ENCODE data around the gene GAGE12F.
A peak's percentile ranks its signal among the peaks of the same experiment; 100 is the strongest.
"Not testable (repeated sequence)": the region's sequence is repeated elsewhere in the genome, so short reads cannot be mapped to it uniquely, and the experiment has no call there.

Gene GAGE12F
- total RNA-seq: 0 reads per million in 3 donors

DNA sequence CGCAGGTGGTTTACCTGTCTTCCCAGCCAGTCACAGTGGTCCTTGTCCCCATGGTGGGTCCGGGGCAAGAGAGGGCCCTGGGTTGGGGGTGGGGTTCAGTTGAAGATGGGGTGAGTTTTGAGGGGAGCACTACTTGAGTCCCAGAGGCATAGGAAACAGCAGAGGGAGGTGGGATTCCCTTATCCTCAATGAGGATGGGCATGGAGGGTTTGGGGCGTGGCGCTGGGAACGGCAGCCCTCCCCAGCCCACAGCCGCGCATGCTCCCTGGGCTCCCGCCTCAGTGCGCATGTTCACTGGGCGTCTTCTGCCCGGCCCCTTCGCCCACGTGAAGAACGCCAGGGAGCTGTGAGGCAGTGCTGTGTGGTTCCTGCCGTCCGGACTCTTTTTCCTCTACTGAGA lies at the start of gene GAGE12F:
GAGE12F (plus strand) TSS at position 301 of the 400 bp plus-strand sequence. CDS start 1,155 bp downstream, outside the sequence.
- not testable (repeated sequence) for H3K27me3 ChIP-seq (replicated peaks; ENCODE audit: control insufficient read depth, insufficient read depth, low read length, poor library complexity, severe bottlenecking); H3K36me3 ChIP-seq (ENCODE audit: control insufficient read depth, insufficient read depth, low read length); H3K4me1 ChIP-seq (ENCODE audit: control insufficient read depth, insufficient read depth, low read length, poor library complexity, severe bottlenecking); H3K4me3 ChIP-seq (ENCODE audit: insufficient read depth, low read depth, low read length, poor library complexity, severe bottlenecking); DNase-seq; H3K9me3 ChIP-seq (ENCODE audit: control insufficient read depth, low read length); H3K27ac ChIP-seq (ENCODE audit: insufficient read depth, low read length, poor library complexity, severe bottlenecking)

DNA sequence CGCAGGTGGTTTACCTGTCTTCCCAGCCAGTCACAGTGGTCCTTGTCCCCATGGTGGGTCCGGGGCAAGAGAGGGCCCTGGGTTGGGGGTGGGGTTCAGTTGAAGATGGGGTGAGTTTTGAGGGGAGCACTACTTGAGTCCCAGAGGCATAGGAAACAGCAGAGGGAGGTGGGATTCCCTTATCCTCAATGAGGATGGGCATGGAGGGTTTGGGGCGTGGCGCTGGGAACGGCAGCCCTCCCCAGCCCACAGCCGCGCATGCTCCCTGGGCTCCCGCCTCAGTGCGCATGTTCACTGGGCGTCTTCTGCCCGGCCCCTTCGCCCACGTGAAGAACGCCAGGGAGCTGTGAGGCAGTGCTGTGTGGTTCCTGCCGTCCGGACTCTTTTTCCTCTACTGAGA lies 28.8 kb upstream of the GAGE12F start, which contains the start of gene GAGE12C:
GAGE12C (plus strand) TSS at position 301 of the 400 bp plus-strand sequence. CDS start 1,155 bp downstream, outside the sequence.
- not testable (repeated sequence) for H3K4me3 ChIP-seq (ENCODE audit: insufficient read depth, low read depth, low read length, poor library complexity, severe bottlenecking); H3K27me3 ChIP-seq (replicated peaks; ENCODE audit: control insufficient read depth, insufficient read depth, low read length, poor library complexity, severe bottlenecking); H3K36me3 ChIP-seq (ENCODE audit: control insufficient read depth, insufficient read depth, low read length); H3K9me3 ChIP-seq (ENCODE audit: control insufficient read depth, low read length); DNase-seq; H3K27ac ChIP-seq (ENCODE audit: insufficient read depth, low read length, poor library complexity, severe bottlenecking); H3K4me1 ChIP-seq (ENCODE audit: control insufficient read depth, insufficient read depth, low read length, poor library complexity, severe bottlenecking)

GRCh38 chrX:49541433-49541832 lies 19.2 kb upstream of the GAGE12F start, which contains the start of gene GAGE12D:
Gene GAGE12D (plus strand): TSS chrX:49541733. CDS start chrX:49542888, 1,155 bp downstream.
- H3K27me3 ChIP-seq (replicated peaks; ENCODE audit: control insufficient read depth, insufficient read depth, low read length, poor library complexity, severe bottlenecking); H3K36me3 ChIP-seq (ENCODE audit: control insufficient read depth, insufficient read depth, low read length); H3K9me3 ChIP-seq (ENCODE audit: control insufficient read depth, low read length); H3K4me1 ChIP-seq (ENCODE audit: control insufficient read depth, insufficient read depth, low read length, poor library complexity, severe bottlenecking); H3K27ac ChIP-seq (ENCODE audit: insufficient read depth, low read length, poor library complexity, severe bottlenecking); H3K4me3 ChIP-seq (ENCODE audit: insufficient read depth, low read depth, low read length, poor library complexity, severe bottlenecking); DNase-seq: not testable (repeated sequence)

GRCh38 chrX:49550989-49551388 lies 9.7 kb upstream of the GAGE12F start, which contains the start of gene GAGE12E:
Gene GAGE12E (plus strand): TSS chrX:49551289. CDS start chrX:49552444, 1,155 bp downstream.
- DNase-seq; H3K27me3 ChIP-seq (replicated peaks; ENCODE audit: control insufficient read depth, insufficient read depth, low read length, poor library complexity, severe bottlenecking); H3K36me3 ChIP-seq (ENCODE audit: control insufficient read depth, insufficient read depth, low read length); H3K27ac ChIP-seq (ENCODE audit: insufficient read depth, low read length, poor library complexity, severe bottlenecking); H3K4me1 ChIP-seq (ENCODE audit: control insufficient read depth, insufficient read depth, low read length, poor library complexity, severe bottlenecking); H3K4me3 ChIP-seq (ENCODE audit: insufficient read depth, low read depth, low read length, poor library complexity, severe bottlenecking); H3K9me3 ChIP-seq (ENCODE audit: control insufficient read depth, low read length): not testable (repeated sequence)

GRCh38 chrX:49568728-49569127 lies 8.1 kb downstream of the GAGE12F start:
- H3K4me1 ChIP-seq (ENCODE audit: control insufficient read depth, insufficient read depth, low read length, poor library complexity, severe bottlenecking); H3K27ac ChIP-seq (ENCODE audit: insufficient read depth, low read length, poor library complexity, severe bottlenecking); H3K9me3 ChIP-seq (ENCODE audit: control insufficient read depth, low read length); H3K36me3 ChIP-seq (ENCODE audit: control insufficient read depth, insufficient read depth, low read length); H3K4me3 ChIP-seq (ENCODE audit: insufficient read depth, low read depth, low read length, poor library complexity, severe bottlenecking); DNase-seq; H3K27me3 ChIP-seq (replicated peaks; ENCODE audit: control insufficient read depth, insufficient read depth, low read length, poor library complexity, severe bottlenecking): not testable (repeated sequence)

GRCh38 chrX:49569152-49569551 lies 8.5 kb downstream of the GAGE12F start:
- not testable (repeated sequence) for H3K27ac ChIP-seq (ENCODE audit: insufficient read depth, low read length, poor library complexity, severe bottlenecking); H3K4me3 ChIP-seq (ENCODE audit: insufficient read depth, low read depth, low read length, poor library complexity, severe bottlenecking); H3K9me3 ChIP-seq (ENCODE audit: control insufficient read depth, low read length); H3K27me3 ChIP-seq (replicated peaks; ENCODE audit: control insufficient read depth, insufficient read depth, low read length, poor library complexity, severe bottlenecking); H3K36me3 ChIP-seq (ENCODE audit: control insufficient read depth, insufficient read depth, low read length); H3K4me1 ChIP-seq (ENCODE audit: control insufficient read depth, insufficient read depth, low read length, poor library complexity, severe bottlenecking); DNase-seq

GRCh38 chrX:49570100-49570499 lies 9.5 kb downstream of the GAGE12F start, which contains the start of gene GAGE12G:
Gene GAGE12G (plus strand): TSS chrX:49570400. CDS start chrX:49571555, 1,155 bp downstream.
- DNase-seq; H3K9me3 ChIP-seq (ENCODE audit: control insufficient read depth, low read length); H3K27ac ChIP-seq (ENCODE audit: insufficient read depth, low read length, poor library complexity, severe bottlenecking); H3K27me3 ChIP-seq (replicated peaks; ENCODE audit: control insufficient read depth, insufficient read depth, low read length, poor library complexity, severe bottlenecking); H3K4me3 ChIP-seq (ENCODE audit: insufficient read depth, low read depth, low read length, poor library complexity, severe bottlenecking); H3K4me1 ChIP-seq (ENCODE audit: control insufficient read depth, insufficient read depth, low read length, poor library complexity, severe bottlenecking); H3K36me3 ChIP-seq (ENCODE audit: control insufficient read depth, insufficient read depth, low read length): not testable (repeated sequence)

- not testable (repeated sequence) for H3K27ac ChIP-seq (ENCODE audit: insufficient read depth, low read length, poor library complexity, severe bottlenecking); H3K4me1 ChIP-seq (ENCODE audit: control insufficient read depth, insufficient read depth, low read length, poor library complexity, severe bottlenecking); H3K9me3 ChIP-seq (ENCODE audit: control insufficient read depth, low read length); H3K27me3 ChIP-seq (replicated peaks; ENCODE audit: control insufficient read depth, insufficient read depth, low read length, poor library complexity, severe bottlenecking); H3K36me3 ChIP-seq (ENCODE audit: control insufficient read depth, insufficient read depth, low read length); H3K4me3 ChIP-seq (ENCODE audit: insufficient read depth, low read depth, low read length, poor library complexity, severe bottlenecking); DNase-seq
Observed at GRCh38 chrX:49579649-49580048, 19.0 kb downstream of the GAGE12F start, which contains the start of gene GAGE12H. Gene GAGE12H (plus strand): TSS chrX:49579949. CDS start chrX:49581104, 1,155 bp downstream.

DNA sequence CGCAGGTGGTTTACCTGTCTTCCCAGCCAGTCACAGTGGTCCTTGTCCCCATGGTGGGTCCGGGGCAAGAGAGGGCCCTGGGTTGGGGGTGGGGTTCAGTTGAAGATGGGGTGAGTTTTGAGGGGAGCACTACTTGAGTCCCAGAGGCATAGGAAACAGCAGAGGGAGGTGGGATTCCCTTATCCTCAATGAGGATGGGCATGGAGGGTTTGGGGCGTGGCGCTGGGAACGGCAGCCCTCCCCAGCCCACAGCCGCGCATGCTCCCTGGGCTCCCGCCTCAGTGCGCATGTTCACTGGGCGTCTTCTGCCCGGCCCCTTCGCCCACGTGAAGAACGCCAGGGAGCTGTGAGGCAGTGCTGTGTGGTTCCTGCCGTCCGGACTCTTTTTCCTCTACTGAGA lies 28.6 kb downstream of the GAGE12F start, which contains the start of gene GAGE2A:
GAGE2A (plus strand) TSS at position 301 of the 400 bp plus-strand sequence. CDS start 1,155 bp downstream, outside the sequence.
- H3K4me1 ChIP-seq (ENCODE audit: control insufficient read depth, insufficient read depth, low read length, poor library complexity, severe bottlenecking); H3K27ac ChIP-seq (ENCODE audit: insufficient read depth, low read length, poor library complexity, severe bottlenecking); H3K27me3 ChIP-seq (replicated peaks; ENCODE audit: control insufficient read depth, insufficient read depth, low read length, poor library complexity, severe bottlenecking); DNase-seq; H3K36me3 ChIP-seq (ENCODE audit: control insufficient read depth, insufficient read depth, low read length); H3K9me3 ChIP-seq (ENCODE audit: control insufficient read depth, low read length); H3K4me3 ChIP-seq (ENCODE audit: insufficient read depth, low read depth, low read length, poor library complexity, severe bottlenecking): not testable (repeated sequence)

- not testable (repeated sequence) for H3K4me3 ChIP-seq (ENCODE audit: insufficient read depth, low read depth, low read length, poor library complexity, severe bottlenecking); H3K4me1 ChIP-seq (ENCODE audit: control insufficient read depth, insufficient read depth, low read length, poor library complexity, severe bottlenecking); H3K36me3 ChIP-seq (ENCODE audit: control insufficient read depth, insufficient read depth, low read length); H3K27ac ChIP-seq (ENCODE audit: insufficient read depth, low read length, poor library complexity, severe bottlenecking); H3K9me3 ChIP-seq (ENCODE audit: control insufficient read depth, low read length); H3K27me3 ChIP-seq (replicated peaks; ENCODE audit: control insufficient read depth, insufficient read depth, low read length, poor library complexity, severe bottlenecking)
- peak in 2 of 3 donors; percentile 0 to 2 for DNase-seq
Observed at GRCh38 chrX:49589769-49590478, 29.3 kb downstream of the GAGE12F start.

All from effector memory CD4-positive, alpha-beta T cell (primary cell).